ENCODE results near the gene JPH3. TPM values are rescaled to one million over a fixed set of nuclear protein-coding genes. Genes with fewer than 3 reads are reported as not detected.

JPH3 gene
- polyA plus RNA-seq, 2 of the 4 experiments (the other 2 are of a cell fraction): 0.36 to 1.6 TPM

DNA sequence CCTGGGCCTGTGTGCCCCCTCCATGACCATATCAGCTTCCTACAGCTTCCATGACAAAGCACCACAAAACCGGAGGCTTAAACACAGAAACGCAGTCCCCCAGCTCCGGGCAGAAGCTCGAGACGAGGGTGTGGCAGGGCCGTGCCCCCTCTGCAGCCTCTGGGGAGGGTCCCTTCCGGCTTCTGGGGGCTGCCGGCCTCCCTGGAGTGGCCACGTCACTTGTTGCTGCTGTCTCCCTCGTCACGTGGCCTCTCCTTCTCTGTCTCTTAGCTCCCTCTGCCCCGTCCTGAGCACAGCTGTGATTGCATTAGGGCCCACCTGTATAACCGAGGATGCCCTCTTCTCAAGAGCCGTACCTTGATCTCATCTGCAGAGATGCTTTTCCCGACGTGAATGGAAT lies 64.6 kb downstream of the JPH3 start:
- no peak for FAIRE-seq
- no peak for TF ChIP-seq FOSL2 (IDR thresholded peaks at IDR 0.05)
- no peak for TF ChIP-seq FOSL2 (CRISPR knock-in tag; IDR thresholded peaks at IDR 0.05)
- no peak for TF ChIP-seq KDM1A (IDR thresholded peaks at IDR 0.05; ENCODE audit: low read depth)
- no peak for TF ChIP-seq MAZ (IDR thresholded peaks at IDR 0.05; ENCODE audit: borderline replicate concordance, low read depth, low read length)
- no peak for TF ChIP-seq HOXB5 (CRISPR knock-in tag; IDR thresholded peaks at IDR 0.05)
- no peak for TF ChIP-seq HDAC2 (IDR thresholded peaks at IDR 0.05)
- TF ChIP-seq CBX8 (IDR thresholded peaks at IDR 0.05): no peak
- TF ChIP-seq MYC (IDR thresholded peaks at IDR 0.05; ENCODE audit: borderline replicate concordance, low read length): no peak
- TF ChIP-seq HEYL (CRISPR knock-in tag; IDR thresholded peaks at IDR 0.05): no peak
- TF ChIP-seq, protein P1, sequence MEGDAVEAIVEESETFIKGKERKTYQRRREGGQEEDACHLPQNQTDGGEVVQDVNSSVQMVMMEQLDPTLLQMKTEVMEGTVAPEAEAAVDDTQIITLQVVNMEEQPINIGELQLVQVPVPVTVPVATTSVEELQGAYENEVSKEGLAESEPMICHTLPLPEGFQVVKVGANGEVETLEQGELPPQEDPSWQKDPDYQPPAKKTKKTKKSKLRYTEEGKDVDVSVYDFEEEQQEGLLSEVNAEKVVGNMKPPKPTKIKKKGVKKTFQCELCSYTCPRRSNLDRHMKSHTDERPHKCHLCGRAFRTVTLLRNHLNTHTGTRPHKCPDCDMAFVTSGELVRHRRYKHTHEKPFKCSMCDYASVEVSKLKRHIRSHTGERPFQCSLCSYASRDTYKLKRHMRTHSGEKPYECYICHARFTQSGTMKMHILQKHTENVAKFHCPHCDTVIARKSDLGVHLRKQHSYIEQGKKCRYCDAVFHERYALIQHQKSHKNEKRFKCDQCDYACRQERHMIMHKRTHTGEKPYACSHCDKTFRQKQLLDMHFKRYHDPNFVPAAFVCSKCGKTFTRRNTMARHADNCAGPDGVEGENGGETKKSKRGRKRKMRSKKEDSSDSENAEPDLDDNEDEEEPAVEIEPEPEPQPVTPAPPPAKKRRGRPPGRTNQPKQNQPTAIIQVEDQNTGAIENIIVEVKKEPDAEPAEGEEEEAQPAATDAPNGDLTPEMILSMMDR (IDR thresholded peaks at IDR 0.05): no peak
- no peak for TF ChIP-seq HOXA7 (CRISPR knock-in tag; IDR thresholded peaks at IDR 0.05)
- TF ChIP-seq POLR2AphosphoS2 (conservative IDR thresholded peaks at IDR 0.05; ENCODE audit: low read length): no peak
- TF ChIP-seq NR3C1 (IDR thresholded peaks at IDR 0.05): no peak
- TF ChIP-seq, protein P2, sequence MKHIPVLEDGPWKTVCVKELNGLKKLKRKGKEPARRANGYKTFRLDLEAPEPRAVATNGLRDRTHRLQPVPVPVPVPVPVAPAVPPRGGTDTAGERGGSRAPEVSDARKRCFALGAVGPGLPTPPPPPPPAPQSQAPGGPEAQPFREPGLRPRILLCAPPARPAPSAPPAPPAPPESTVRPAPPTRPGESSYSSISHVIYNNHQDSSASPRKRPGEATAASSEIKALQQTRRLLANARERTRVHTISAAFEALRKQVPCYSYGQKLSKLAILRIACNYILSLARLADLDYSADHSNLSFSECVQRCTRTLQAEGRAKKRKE (CRISPR knock-in tag; IDR thresholded peaks at IDR 0.05; ENCODE audit: low read depth): no peak
- TF ChIP-seq, protein P3, sequence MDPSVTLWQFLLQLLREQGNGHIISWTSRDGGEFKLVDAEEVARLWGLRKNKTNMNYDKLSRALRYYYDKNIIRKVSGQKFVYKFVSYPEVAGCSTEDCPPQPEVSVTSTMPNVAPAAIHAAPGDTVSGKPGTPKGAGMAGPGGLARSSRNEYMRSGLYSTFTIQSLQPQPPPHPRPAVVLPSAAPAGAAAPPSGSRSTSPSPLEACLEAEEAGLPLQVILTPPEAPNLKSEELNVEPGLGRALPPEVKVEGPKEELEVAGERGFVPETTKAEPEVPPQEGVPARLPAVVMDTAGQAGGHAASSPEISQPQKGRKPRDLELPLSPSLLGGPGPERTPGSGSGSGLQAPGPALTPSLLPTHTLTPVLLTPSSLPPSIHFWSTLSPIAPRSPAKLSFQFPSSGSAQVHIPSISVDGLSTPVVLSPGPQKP (IDR thresholded peaks at IDR 0.05; ENCODE audit: low read depth, low read length): no peak
- Histone ChIP-seq H3K27ac (no peak overlapping the region), H3K4me3 (no peak overlapping the region), H3K4me2 (no peak overlapping the region), H3K4me1 (no peaks in the 10 kb centered on the region), H3K9me3 (no peaks in the 10 kb centered on the region)
- POLR2A ChIA-PET: no interaction called here
- 44% methylated on average over 9 of the region's 16 CpGs for WGBS (ENCODE audit: missing lambda C conversion rate)
- no peak for DNase-seq (ENCODE audit: low read depth in 1 of 2, low spot score in 1 of 2)
- CTCF ChIA-PET: interaction anchor here (2.0 to 4.7 kb wide), 2 partner anchors 9 to 31 kb away, joined by 5 to 28 read pairs; no protein-coding TSS in a partner anchor
- ATAC-seq: no peak

DNA sequence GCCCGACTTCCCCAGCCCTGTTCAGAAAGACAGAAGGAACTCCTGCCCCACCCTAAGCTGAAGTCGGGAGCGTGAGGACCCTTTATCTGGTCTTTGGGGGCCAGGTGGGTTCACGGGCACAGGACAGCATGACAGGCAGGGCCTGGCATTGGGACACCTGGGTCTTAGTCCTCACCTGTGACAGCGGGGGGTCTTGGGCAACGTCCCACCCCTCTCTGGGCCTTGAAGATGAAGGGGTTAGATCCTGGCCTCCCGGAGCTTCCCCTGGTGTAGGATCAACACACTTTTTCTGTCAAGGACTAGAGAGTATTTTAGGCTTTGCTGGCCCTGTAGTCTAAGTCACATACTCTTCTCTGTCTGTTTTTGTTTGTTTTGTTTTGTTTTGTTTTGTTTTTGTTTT lies 65.1 kb downstream of the JPH3 start:
- no peaks in the 10 kb centered on the region for H3K4me1 ChIP-seq
- CTCF ChIA-PET: interaction anchor here (0.8 to 4.7 kb wide), 3 partner anchors 9 to 204 kb away, joined by 3 to 28 read pairs (median 5); no protein-coding TSS in a partner anchor
- TF ChIP-seq BHLHE40 (IDR thresholded peaks at IDR 0.05; ENCODE audit: low read depth, low read length): no peak
- no peak for TF ChIP-seq PHF8 (IDR thresholded peaks at IDR 0.05; ENCODE audit: borderline replicate concordance, low read depth)
- no peak for TF ChIP-seq RARB (CRISPR knock-in tag; IDR thresholded peaks at IDR 0.05)
- no peak for TF ChIP-seq TP53 (CRISPR knock-in tag; IDR thresholded peaks at IDR 0.05)
- TF ChIP-seq, protein P4, sequence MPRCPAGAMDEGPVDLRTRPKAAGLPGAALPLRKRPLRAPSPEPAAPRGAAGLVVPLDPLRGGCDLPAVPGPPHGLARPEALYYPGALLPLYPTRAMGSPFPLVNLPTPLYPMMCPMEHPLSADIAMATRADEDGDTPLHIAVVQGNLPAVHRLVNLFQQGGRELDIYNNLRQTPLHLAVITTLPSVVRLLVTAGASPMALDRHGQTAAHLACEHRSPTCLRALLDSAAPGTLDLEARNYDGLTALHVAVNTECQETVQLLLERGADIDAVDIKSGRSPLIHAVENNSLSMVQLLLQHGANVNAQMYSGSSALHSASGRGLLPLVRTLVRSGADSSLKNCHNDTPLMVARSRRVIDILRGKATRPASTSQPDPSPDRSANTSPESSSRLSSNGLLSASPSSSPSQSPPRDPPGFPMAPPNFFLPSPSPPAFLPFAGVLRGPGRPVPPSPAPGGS (IDR thresholded peaks at IDR 0.05): no peak
- no peak for TF ChIP-seq POLR2AphosphoS2 (conservative IDR thresholded peaks at IDR 0.05; ENCODE audit: low read length)
- no peak for TF ChIP-seq HOXB13 (CRISPR knock-in tag; IDR thresholded peaks at IDR 0.05; ENCODE audit: low read depth)
- no peak for TF ChIP-seq CBX8 (IDR thresholded peaks at IDR 0.05)
- TF ChIP-seq, protein P5, sequence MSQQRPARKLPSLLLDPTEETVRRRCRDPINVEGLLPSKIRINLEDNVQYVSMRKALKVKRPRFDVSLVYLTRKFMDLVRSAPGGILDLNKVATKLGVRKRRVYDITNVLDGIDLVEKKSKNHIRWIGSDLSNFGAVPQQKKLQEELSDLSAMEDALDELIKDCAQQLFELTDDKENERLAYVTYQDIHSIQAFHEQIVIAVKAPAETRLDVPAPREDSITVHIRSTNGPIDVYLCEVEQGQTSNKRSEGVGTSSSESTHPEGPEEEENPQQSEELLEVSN (IDR thresholded peaks at IDR 0.05; ENCODE audit: borderline replicate concordance, low read depth): no peak
- no peak for TF ChIP-seq JUNB (IDR thresholded peaks at IDR 0.05)
- TF ChIP-seq ESRRA (IDR thresholded peaks at IDR 0.05; ENCODE audit: borderline replicate concordance, low read length): no peak
- no peak for TF ChIP-seq SREBF2 (IDR thresholded peaks at IDR 0.05)
- no peaks in the 10 kb centered on the region for H3K9me3 ChIP-seq
- FAIRE-seq (no peak), ATAC-seq (no peak), DNase-seq (ENCODE audit: low read depth in 1 of 2, low spot score in 1 of 2) (no peak)
- whole genome bisulfite sequencing (ENCODE audit: missing lambda C conversion rate): 33% methylated on average over 7 of the region's 7 CpGs
- no peak overlapping the region for H3K4me2 ChIP-seq
- no peak overlapping the region for H3K4me3 ChIP-seq
- no peak overlapping the region for H3K27ac ChIP-seq
- POLR2A ChIA-PET: no interaction called here
